GDM1 (cell line): ENCODE results near the gene CNDP1.

ENCODE experiments used
- DNase-seq: peaks from one replicate; lab custom pipeline; 2025; lab: John Stamatoyannopoulos, UW

Gene CNDP1

GRCh38 chr18:74506448-74507084, 27.7 kb upstream of the CNDP1 start:
- DNase-seq: no peak

GRCh38 chr18:74507097-74507881, 27.0 kb upstream of the CNDP1 start:
- no peak for DNase-seq

DNA sequence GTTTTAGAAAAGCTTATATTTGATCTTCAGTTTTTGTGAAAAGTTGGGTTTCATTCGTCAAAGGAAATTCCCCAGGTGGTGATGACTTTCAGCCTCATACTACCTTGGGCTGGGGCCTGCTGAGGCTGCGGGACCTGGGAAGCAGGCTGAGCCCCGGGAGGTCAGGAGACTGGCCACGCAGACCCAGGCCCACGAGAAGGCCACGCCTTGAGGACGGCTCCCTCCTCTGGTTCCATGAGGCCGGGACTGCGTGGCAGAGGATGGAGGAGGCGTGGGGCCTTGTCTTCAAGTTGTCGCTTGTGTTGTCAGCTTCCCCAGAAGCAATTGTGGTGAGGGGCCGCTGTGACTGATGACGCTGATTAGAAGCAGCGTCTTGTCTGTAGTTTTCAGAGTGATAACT, 26.4 kb upstream of the CNDP1 start:
- no peak for DNase-seq

DNA sequence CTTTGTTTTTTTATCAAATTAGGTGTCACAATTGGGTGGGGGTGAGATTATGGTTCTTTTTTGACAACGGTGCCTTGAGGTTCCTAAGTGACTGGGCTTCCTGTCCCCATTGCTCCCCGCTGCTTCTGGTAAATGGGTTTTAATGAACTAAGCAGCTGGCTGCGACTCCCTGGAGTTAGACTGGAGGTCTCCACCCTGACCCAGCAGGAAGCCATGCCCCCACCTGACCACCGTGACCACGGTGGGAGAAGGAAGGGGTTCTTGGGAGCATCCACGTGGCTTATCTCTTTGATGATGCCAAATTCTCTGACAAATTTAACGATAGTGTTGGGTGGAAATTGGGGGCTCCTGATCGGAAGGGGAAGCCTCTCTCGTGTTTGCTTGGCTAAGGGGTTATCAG, 25.9 kb upstream of the CNDP1 start:
- DNase-seq: no peak

DNA sequence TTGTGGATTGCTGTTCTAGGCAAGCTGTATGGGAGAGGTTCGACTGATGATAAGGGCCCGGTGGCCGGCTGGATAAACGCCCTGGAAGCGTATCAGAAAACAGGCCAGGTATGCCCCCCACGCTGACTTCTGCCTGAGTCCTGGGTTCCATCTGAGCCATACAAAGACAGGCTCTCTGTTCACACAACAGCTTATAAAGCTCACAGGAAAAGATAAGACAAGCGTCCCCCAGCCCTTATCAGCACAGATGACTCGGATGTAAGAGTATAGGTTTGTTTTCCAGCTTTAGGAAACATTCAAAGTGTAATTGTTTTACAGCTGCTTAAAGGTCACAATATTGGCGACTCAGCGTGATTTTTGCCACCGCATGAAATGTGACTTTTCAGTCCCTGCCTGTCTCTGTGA, 25.5 kb upstream of the CNDP1 start:
- no peak for DNase-seq

DNA sequence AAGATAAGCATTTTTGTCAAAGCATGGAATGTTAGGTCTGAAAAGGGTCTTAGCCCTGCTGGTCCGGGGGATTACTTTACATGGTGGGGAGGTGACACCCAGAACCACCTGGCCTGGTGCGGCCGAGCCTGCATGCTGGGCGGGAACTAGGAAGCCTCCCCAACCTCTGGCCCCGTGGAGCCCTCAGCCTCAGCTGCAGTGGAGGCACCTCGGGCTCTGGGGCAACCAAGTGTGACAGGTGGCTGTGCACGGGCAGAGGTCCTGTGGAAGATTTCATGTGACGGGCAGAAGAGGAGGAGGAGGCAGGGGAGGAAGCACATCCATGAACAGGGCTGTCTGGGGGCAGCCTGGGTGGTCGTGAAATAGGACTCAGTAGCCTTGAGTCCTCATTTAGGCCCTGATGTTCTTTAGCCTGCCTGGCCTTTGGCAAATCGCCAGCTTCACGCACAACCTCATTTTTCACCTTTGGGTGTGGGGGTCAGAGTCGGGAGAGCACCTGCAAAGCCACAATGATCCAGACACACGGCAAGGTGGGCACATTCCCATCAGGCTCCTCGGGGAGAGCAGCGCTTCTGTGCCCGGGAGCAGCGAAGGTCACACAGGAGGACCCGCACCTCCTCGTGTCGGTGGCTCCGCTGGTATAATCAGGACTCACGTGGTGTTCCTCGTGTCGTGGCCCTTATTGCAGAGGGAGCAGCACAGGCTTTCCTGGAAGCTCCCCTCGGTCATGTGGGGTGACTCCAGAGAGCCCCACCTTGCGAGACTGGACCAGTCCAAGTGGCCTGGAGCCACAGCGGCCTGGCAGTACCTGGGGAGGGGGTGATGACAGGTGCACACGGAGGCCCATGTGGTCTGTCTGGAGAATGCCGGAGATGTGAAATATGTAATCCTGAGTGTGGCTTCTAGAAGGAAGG, 24.2 kb upstream of the CNDP1 start:
- no peak for DNase-seq

- no peak for DNase-seq
Measured at GRCh38 chr18:74510770-74511095, 23.6 kb upstream of the CNDP1 start.

GRCh38 chr18:74511823-74512222, 22.5 kb upstream of the CNDP1 start:
- no peak for DNase-seq

DNA sequence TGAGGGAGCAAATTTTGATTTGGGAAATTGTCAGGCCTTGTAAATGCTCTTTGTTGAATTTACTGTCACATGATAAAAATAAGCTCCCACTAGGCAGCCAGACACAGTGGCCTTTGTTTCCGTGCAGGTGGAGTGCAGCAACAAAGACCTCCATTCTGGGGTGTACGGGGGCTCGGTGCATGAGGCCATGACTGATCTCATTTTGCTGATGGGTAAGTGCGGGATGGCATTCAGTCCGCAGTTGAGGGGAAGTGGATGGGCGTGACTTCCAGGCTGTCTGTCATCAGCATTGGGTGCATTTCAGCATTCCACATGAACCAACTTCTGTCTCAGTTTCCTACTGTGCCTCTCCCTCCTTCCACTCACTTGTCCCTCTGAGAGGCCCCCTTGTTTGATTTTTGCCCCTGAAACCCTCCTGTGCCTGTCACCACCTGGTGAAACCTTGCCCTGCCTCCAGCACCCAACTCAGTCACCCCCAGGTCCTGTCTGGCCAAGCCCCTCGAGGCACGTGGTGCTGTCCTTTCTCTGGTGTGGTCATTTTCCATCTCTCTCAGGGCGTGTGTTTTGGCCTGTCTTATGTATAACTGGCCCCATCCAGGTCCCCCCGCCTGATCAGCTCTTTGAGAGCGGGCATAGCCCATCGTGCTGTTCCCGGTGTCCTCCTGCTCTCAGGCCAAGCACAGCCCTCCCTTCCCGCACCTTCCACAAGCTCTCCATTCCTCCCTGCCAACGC, 21.8 kb upstream of the CNDP1 start:
- no peak for DNase-seq

DNA sequence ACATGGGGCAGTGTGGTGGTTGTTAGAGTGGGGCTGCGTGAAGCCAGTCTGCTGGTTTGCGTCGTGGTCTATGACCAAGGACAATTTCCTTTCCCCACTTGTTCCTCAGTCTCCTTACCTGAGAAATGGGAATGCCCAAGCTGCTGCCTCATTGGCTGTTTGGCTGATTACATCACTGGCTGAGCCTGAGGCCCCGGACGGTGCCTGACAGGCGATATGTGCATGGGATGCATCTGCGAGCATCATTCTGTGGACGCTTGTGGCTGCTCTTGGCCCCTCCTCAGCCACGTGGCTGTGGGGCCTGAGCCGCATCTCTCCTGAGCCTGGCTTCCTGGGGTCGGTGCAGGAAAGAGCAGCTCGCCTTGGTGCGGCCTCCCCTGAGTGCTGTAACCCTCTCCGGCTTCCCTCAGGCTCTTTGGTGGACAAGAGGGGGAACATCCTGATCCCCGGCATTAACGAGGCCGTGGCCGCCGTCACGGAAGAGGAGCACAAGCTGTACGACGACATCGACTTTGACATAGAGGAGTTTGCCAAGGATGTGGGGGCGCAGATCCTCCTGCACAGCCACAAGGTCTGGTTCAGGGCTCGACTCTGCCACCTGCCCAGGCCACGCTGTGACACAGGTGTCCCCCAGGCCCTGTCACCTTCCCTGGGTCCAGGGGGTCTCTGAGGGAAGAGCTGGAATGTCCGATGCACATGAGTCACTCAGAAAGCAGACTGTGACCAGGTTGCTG, 21.0 kb upstream of the CNDP1 start:
- DNase-seq: no peak

DNA sequence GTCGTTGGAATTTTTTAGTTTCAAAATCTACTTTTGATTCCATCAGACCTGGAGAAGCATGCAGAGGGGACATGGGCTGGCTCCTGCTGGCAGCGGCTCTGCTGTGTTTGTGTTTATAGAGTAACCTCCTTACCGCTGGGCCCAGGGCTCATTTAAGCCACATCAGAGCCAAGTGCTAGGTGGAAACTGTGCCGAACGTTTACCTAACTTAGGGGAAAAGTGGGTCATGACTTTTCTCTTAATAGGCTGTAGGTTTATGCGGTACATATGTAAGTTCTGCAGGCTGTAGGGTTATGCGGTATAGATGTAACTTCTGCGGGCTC, 20.5 kb upstream of the CNDP1 start:
- no peak for DNase-seq

DNA sequence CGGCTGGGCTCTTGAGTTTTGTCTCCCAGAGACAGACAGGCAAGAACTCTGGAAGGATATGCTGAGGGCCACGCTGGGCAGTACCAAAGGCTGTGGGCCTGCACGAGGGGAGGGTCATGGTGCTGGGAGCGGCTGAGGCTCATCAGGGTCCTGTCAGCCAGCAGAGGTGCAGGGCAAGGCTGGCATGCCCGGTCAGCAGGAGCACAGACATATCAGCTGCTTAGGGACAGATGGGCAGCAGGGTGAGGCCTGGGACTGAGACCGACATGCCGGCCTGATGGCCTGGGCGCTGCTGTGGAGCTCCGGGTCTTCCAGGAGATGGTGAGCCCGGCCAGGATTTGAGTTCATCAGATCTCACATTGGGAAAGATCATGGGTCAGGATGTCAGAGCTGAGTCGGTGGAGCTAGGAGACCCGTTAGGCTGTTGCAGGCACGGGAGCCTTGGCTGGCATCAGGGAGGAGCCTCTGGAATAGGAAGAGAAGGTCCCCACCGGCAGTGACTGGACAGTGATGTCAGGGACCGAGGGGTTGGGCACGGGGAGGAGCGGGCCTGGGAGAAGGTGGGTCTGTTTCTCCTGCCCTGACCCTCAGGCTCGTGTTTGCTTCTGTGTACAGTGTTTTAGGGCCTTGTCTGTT, 19.3 kb upstream of the CNDP1 start:
- no peak for DNase-seq

GRCh38 chr18:74515620-74516231, 18.6 kb upstream of the CNDP1 start:
- no peak for DNase-seq

DNA sequence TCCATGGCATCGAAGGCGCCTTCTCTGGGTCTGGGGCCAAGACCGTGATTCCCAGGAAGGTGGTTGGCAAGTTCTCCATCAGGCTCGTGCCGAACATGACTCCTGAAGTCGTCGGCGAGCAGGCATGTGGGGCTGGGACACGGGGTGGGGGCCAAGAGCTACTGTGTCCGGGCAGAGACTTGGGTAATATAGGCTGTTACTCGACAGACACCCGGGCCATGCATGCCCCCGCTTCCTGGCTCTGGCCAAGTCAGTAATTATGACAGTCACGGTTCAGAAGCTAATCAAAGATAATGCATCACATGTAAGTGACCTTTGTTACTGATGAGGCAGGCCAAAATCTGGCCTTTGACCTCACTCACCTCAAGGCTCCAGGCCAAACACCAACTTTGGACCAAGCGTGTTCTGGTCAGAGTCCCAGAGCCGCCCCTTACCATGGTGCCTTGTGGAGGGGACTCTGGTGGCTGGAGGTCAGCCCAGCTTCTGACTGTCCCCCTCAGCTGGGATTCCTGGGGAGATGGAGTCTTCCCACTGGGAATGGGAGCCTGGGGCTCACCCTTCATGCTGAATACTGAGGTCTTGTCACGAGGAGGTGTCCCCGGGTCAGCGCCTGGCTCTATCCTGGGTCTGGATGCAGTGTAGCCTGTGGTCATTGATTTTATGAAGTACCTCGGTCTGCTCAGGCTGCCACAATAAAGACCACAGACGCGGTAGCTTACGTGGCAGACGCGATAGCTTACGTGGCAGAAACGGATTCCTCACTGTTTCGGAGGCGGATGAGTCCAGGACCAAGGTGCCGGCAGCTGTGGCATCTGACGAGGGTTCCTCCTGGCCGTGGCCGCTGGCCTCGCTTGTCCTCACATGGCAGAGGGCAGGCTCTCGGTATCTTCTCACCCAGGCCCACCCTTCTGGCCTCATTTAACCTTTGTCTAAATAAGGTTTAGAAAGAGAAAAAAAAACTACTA, 17.7 kb upstream of the CNDP1 start:
- DNase-seq: no peak

DNA sequence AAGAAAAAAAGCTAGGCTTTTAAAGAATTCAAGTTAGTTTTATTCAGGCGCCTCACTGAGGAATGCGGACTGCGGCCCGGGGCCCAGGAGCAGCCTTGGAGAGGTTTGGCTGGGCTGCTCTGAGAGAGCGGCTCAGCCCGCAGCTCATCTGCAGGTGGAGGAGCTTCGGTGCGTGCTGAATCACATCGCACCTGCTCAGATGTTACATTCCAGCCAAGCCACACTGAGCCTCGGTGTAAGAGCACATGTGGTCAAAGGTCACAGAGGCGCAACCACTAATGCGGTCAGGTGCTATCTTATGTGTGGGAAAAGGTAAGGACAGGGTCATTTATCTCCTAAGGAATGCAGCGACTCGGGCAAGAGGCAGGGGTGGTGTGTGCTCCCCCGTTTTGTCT, 17.1 kb upstream of the CNDP1 start:
- no peak for DNase-seq

DNA sequence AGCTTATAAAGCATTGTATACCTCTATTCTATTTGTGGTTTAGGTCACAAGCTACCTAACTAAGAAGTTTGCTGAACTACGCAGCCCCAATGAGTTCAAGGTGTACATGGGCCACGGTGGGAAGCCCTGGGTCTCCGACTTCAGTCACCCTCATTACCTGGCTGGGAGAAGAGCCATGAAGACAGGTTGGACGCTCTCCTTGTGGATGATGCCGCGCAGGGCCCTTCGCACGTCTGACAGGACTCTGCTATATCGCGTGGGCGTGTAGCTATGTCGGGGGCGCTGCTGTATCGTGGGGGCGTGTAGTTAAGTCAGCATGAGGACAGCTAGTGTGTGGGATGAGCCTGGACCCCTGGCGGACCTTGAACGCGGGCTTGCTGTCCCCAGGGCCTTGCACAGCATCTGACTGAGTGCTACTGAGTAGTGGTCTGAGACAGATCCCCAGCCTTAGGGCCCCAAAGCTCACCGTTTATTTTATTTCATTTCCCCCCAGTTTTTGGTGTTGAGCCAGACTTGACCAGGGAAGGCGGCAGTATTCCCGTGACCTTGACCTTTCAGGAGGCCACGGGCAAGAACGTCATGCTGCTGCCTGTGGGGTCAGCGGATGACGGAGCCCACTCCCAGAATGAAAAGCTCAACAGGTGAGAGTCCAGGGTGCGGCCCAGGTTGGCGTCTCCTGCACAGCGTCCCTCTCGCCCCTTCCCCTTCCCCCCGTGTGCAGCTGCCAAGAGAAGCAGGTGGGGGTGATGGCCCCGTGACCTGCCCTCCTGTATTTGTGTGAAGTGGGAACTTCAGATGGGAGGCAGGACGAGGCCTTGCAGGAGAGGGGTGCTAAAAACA, 15.6 kb upstream of the CNDP1 start:
- no peak for DNase-seq

GRCh38 chr18:74519320-74520095, 14.8 kb upstream of the CNDP1 start:
- no peak for DNase-seq
